SK-N-MC (cell line): ENCODE measurements around the gene SPARCL1.

ENCODE experiments used
- EZH2 ChIP-seq: fragments of 200-600 bp; sonication (generic); IDR thresholded peaks from one replicate; pipeline ENCODE4 v1.6.1; 2017; ENCODE audit warnings: antibody characterized with exemption
- POLR2AphosphoS5 ChIP-seq: IDR thresholded peaks from 2 replicates; pipeline ENCODE4 v1.6.1; 2012; ENCODE audit warnings: mild to moderate bottlenecking, low read depth, low read length, borderline replicate concordance

- TF ChIP-seq POLR2AphosphoS5 (no peak), EZH2 (no peak)
Observed at GRCh38 chr4:87505862-87506261, 23.3 kb downstream of the SPARCL1 start.
